Stimulated activated CD4-positive, alpha-beta T cell treated with anti-CD3 and anti-CD28 coated beads, TNF-alpha, amount 100 ng/mL, for 4 hours (primary cell): ENCODE data around the gene METTL26.

ENCODE experiments used
- DNase-seq, 3 experiments: peaks; one replicate each; pipeline ENCODE4 v3.0.0-alpha.2; 2020; ENCODE audit warnings: low read depth in 3 of 3

The METTL26 gene

GRCh38 chr16:636206-637080, at the start of gene METTL26:
TSS of gene METTL26 (minus strand) at chr16:636305. CDS start at chr16:636290, 15 bp downstream.
- peak; percentile 84 to 95 (median 87) for DNase-seq

DNA sequence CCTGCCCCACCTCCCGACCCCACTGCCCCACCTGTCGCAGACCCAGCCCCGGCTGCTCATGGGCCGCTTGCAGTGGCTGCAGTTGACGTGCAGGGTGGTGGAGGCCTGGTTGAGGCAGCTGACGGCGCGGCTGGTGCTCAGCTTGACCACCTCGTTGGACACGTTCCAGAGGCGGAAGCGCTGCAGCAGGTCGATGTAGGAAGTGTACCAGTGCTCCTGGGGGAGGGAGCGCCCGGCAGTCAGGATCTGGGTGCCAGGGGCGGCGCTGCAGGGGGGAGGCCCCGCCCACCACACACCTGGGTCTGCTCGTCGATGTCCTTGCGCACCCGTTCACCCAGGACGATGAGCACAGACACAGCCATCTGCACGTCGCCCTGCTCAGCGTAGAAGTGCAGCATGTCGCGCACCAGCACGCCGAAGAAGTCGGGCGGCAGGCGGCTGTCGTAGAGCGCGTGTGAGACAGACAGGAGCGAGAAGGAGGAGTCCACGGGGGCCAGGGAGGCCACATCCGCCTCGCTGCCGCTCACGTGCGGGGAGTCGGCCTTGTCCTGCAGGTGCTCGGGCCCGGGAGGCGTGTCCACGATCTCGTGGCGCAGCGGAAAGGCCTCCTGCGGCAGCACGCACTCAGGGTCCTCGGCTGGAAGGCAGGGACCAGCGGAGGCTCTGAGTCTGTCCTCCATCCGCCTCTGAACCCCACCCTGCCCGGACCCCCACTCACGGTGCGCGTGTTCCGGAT, 49.0 kb upstream of the METTL26 start:
- no peak for DNase-seq

DNA sequence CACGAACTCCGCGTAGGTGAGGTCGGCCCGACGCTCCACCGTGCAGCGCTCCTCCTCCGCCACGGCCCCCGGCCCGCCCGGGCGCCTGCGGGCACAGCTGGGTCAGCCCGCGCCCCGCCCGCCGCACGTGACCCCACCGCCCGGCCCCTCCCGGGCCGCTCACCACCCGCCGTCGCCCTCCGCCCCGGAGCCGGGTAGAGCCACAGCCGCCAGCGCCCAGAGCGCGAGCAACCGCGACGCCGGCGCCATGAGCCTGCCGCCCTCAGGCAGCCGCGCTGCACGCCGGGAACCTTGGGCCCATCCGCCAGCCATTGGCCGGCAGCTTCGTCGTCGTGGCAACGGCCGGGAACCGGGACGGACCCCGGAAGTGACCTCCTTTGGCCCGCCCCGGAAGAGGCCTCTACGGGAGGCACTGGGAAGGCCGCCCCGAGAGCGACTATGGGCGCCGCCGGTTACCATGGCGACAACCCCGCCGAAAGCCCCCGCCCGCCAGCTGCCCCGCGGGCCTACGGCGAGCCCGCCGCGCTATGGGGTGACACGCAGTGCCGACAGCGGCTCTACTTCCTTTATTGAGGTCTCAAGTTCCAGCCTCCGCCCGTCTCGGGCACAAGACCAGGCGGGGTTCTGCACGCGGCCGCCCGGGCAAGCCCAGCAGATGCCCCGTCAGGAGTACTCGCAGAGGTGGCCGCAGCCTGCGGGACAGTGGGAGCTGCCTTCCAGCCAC, 48.1 kb upstream of the METTL26 start, which contains the start of gene JMJD8:
Gene JMJD8, minus strand, starts transcription at position 264 of the 724 bp plus-strand sequence. Its CDS starts 15 bp downstream, at position 249.
- peak; percentile 92 to 95 (median 92) for DNase-seq

DNA sequence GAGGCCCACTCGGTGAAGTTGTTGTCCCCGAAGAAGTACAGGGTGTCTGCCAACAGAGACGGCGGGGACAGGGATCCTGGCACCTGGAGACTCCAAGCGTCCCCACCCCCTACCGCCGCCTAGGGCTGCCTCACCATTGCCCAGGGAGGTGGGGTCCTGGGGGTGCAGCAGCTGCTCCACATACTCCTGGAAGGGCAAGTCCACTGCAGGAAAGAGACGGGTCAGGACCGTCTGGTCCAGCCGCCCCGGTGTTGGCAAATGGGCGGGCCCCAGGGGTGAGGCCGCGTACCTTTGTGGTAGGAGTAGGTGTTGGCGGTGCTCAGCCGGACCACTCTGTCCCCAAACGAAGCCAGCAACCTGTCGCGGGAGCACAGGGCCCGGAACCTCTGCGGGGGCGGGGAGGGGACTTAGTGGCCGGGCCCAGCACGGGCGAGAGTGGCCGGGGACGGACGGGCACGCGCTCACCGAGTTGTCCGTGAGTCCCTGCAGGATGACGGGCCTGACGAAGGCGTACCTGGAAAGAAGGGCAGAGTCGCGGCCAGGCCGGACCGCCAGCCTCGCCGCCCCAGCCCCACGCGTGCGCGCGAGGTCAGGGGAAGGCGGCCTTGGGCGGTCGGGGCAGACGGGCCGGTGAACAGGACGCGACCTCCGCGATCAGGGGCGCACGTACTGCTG, 47.4 kb upstream of the METTL26 start:
- DNase-seq, result no peak

- DNase-seq, result no peak
These were observed 46.6 kb upstream of the METTL26 start for GRCh38 chr16:682493-683395.

DNA sequence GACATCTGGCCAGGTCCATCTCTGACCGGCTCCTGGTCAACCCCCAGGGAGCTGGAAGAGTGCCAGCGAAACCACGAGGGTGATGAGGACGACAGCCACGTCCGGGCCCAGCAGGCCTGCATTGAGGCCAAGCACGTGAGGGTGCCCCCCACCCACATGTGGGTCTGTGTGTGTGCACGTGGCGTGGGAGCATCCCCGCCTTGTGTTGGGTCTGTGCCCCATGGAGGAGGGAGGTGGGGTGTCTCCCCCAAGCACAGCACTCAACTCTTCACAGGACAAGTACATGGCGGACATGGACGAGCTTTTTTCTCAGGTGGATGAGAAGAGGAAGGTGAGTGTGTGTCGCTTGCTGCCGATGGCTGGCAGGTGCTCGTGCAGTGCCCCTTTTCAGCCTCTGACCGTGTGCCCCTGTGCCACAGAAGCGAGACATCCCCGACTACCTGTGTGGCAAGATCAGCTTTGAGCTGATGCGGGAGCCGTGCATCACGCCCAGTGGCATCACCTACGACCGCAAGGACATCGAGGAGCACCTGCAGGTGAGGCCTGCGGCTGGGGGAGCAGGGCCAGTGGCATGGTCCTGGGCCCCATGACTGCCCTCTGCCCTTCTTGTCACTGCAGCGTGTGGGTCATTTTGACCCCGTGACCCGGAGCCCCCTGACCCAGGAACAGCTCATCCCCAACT, 45.8 kb upstream of the METTL26 start:
- DNase-seq, result no peak

- DNase-seq, result no peak
These were observed 45.1 kb upstream of the METTL26 start for GRCh38 chr16:680967-681745.

- no peak for DNase-seq
These were observed 44.5 kb upstream of the METTL26 start for GRCh38 chr16:680625-680945.

GRCh38 chr16:679814-680624, 43.9 kb upstream of the METTL26 start, which contains the start of gene STUB1:
TSS of gene STUB1 (plus strand) at chr16:680410. CDS start at chr16:680526, 116 bp downstream.
- peak; percentile 85 for DNase-seq

- DNase-seq, result peak in 1 of 3 experiments; percentile 40
These were observed 43.0 kb upstream of the METTL26 start for GRCh38 chr16:678858-679813.

GRCh38 chr16:678209-678857, 42.2 kb upstream of the METTL26 start:
- no peak for DNase-seq

- no peak for DNase-seq
These were observed 41.4 kb upstream of the METTL26 start for GRCh38 chr16:677316-678190.

DNA sequence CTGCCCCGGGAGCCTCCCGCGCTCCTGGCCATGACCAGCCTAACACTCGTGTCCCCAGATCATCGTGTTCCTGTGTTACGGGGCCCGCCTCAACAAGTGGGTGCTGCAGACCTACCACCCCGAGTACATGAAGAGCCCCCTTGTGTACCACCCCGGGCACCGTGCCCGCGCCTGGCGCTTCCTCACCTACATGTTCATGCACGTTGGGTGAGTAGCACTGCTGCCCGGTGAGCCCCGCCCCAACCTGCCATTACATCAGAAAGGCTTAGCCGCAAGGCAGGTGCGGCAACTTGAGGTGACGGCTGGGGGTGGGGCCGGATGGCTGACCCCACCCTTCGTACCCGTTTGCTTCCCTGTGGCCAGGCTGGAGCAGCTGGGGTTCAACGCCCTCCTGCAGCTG, 40.8 kb upstream of the METTL26 start:
- DNase-seq, result no peak

DNA sequence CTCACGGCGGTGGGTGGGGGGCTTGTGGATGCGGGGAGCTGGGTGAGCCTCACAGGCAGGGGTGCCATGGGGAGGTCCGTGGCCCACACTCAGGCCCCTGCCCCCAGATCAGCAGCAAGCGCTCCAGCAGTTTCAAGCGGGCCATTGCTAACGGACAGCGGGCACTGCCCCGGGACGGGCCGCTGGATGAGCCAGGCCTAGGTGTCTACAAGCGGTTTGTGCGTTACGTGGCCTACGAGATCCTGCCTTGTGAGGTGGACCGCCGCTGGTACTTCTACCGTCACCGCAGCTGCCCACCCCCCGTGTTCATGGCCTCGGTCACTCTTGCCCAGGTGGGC, 40.4 kb upstream of the METTL26 start:
- no peak for DNase-seq

DNA sequence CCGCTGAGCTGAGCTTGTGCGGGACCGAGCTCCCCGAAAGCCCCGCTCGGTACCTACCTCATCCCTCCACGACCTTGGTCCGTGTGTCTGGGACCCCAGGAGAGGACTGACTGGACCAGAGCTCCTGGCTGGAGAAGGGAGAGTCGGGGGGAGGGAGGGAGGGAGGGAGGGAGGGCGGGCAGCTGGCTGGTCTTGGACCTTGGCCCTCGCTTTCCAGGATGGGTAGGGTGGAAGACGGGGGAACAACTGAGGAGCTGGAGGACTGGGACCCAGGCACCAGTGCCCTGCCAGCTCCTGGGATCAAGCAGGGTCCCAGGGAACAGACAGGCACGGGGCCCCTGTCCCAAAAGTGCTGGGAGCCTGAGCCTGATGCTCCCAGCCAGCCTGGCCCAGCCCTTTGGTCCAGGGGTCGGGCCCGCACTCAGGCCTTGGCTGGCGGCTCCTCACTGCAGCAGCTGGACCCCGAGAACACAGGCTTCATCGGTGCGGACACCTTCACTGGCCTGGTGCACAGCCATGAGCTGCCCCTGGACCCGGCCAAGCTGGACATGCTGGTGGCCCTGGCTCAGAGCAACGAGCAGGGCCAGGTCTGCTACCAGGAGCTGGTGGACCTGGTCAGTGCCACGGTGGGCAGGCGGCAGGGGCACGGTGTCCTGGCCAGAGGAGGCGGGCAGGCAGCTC, 39.9 kb upstream of the METTL26 start:
- no peak for DNase-seq
